ENCODE results near the gene RDH12.

The RDH12 gene

GRCh38 chr14:67734675-67735074 is 33.0 kb downstream of the RDH12 start:
- DNase-seq (ENCODE audit: low read depth): no peak
- no peak overlapping the region for H3K4me3 ChIP-seq (ENCODE audit: low read depth, low read length)
- TF ChIP-seq CTCF (conservative IDR thresholded peaks at IDR 0.05; ENCODE audit: low read depth, low read length): peak; percentile 21

DNA sequence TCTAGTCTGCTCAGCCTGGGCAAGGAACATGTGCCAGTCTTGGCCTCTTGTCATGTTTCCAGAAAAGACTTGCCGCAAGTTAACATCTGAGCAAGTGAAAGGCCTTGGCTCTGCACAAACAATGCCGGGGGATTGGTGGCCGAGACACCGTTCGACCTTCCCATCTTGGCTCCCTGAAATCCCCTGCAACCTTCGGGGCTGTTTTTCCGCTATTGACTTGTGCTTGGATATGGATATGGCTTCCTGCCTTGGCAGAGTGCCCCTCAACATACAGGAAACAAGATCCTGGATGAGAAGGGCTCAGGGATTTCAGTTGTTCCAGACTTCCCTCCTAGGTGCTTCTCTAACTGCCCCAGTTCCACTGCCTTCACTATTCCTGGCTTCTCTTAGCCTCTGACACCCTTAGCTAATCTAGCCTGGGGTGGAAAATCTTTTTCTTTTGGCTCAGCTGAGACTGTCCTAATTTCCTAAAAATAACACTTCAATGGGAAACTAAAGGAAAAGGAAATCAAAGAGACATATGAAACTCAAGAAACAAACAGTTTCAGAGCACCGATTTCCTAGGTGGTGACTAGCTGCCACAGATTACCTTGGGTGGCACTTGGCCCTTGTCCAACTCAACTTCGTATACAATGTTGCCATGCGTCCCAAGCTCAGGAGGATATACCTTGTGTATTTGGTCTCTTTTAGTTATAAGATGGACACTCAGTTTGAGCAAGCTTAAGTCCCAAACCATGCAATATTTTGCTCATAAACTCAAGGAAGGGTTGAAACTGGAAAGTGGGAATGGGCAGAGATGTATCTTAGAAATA is 33.9 kb downstream of the RDH12 start:
- no peak overlapping the region for H3K4me3 ChIP-seq (ENCODE audit: low read depth, low read length)
- no peak for DNase-seq (ENCODE audit: low read depth)
- TF ChIP-seq CTCF (conservative IDR thresholded peaks at IDR 0.05; ENCODE audit: low read depth, low read length): no peak

DNA sequence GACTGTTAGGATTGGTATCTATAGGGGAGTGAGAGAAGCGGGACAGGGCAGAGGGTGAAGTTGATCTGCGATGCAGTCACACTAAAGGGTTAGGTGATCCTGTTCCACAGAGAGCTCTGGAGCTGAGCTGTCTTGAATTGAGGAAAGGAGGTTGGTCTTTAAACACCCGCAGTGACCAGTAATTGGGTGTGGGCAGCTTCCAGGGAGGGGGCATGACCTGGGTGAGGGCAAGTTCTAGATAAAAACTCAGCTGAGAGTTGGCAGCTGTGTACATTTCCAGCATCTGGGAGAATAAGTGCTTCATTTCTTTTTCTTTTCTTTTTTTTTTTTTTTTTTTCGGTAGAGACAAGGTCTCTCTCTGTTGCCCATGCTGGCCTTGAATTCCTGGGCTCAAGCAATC is 35.1 kb downstream of the RDH12 start:
- TF ChIP-seq CTCF (conservative IDR thresholded peaks at IDR 0.05; ENCODE audit: low read depth, low read length): no peak
- DNase-seq (ENCODE audit: low read depth): no peak
- no peak overlapping the region for H3K4me3 ChIP-seq (ENCODE audit: low read depth, low read length)

GRCh38 chr14:67738740-67739504 is 37.2 kb downstream of the RDH12 start:
- TF ChIP-seq CTCF (conservative IDR thresholded peaks at IDR 0.05; ENCODE audit: low read depth, low read length): no peak
- DNase-seq (ENCODE audit: low read depth): peak; percentile 98

GRCh38 chr14:67744046-67744445 is 42.4 kb downstream of the RDH12 start:
- DNase-seq (ENCODE audit: low read depth): no peak
- H3K4me3 ChIP-seq (ENCODE audit: low read depth, low read length): no peak overlapping the region
- TF ChIP-seq CTCF (conservative IDR thresholded peaks at IDR 0.05; ENCODE audit: low read depth, low read length): no peak

More at GRCh38 chr14:67738740-67739504, 37.2 kb downstream of the RDH12 start:
- no peak overlapping the region for H3K4me3 ChIP-seq (ENCODE audit: low read depth, low read length)

GRCh38 chr14:67746927-67747326 is 45.2 kb downstream of the RDH12 start:
- no peak for DNase-seq (ENCODE audit: low read depth)
- no peak overlapping the region for H3K4me3 ChIP-seq (ENCODE audit: low read depth, low read length)
- TF ChIP-seq CTCF (conservative IDR thresholded peaks at IDR 0.05; ENCODE audit: low read depth, low read length): no peak
